ENCODE measurements around the gene USP49. TPM values are rescaled to one million over a fixed set of nuclear protein-coding genes. Genes with fewer than 3 reads are reported as not detected.
A peak's percentile ranks its signal among the peaks of the same experiment; 100 is the strongest.

Gene USP49
- total RNA-seq, 4 donors from 2014 or later = 2.3 to 3.8 (median 3.1) TPM

DNA sequence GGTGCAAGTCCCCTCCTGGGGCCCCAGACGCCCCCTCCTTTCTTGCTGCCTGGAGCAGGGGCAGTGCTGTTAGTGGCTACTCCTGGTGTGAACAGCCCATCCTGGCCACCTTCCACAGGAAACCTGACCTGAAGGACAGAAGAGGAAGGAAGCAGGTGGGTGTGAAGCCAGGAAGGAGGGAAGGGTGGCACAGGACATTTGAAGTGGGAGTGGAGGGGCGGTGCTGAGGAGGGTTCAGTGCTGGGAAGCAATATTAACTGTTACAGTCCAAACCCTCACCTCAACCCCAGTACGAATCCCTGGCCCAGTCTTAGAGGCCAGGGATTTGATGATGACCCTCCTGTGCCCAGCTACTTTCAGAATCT is 113.8 kb downstream of the USP49 start:
- peak; percentile 2 for ATAC-seq (ENCODE audit: low FRiP score)
- TF ChIP-seq, protein P1, sequence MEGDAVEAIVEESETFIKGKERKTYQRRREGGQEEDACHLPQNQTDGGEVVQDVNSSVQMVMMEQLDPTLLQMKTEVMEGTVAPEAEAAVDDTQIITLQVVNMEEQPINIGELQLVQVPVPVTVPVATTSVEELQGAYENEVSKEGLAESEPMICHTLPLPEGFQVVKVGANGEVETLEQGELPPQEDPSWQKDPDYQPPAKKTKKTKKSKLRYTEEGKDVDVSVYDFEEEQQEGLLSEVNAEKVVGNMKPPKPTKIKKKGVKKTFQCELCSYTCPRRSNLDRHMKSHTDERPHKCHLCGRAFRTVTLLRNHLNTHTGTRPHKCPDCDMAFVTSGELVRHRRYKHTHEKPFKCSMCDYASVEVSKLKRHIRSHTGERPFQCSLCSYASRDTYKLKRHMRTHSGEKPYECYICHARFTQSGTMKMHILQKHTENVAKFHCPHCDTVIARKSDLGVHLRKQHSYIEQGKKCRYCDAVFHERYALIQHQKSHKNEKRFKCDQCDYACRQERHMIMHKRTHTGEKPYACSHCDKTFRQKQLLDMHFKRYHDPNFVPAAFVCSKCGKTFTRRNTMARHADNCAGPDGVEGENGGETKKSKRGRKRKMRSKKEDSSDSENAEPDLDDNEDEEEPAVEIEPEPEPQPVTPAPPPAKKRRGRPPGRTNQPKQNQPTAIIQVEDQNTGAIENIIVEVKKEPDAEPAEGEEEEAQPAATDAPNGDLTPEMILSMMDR (IDR thresholded peaks at IDR 0.05) = no peak
- DNase-seq (ENCODE audit: low spot score) = no peak

DNA sequence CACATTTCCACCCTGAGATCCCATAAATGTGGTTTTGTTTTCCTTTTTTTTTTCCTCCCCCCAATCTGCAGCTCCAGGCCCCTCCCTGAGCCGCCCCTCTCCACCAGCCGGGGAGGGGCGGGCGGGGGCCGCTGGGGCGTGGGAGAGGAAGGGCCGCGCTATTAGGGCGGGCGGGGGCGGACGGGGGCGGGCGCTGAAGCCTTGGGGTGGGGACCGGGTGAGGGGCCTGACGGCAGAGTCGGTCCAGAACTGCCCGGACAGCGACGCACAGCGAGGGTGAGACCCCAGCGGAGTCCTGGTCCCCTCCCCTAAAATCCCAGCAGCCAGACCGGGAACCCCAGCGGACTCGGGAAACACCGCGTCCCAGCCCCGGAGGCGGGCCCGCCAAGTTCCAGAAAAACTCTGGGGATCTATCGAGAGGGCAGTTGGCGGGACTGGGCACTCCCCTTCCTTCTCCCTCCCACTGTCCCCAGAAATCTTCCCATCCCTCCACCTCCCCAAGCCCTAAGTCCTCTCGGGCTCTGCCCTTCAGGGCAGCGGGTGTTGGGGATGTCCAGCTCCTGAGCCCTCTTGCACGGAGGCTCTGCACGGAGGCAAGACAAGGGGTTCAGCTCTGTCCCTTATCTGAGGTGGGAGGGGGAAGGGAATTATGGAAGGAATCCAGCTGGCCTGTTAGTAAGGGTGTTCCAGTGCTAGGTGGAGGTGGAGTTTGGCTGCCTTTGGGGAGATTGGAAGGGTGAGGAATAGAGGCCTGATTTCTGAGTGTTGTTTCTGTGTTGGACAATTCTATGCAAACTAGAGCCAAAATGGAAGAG is 114.4 kb downstream of the USP49 start, which contains the start of gene PRICKLE4:
TSS of gene PRICKLE4 (plus strand) at position 232 of the 815 bp plus-strand sequence. CDS start 2,692 bp downstream, outside the sequence.
- TF ChIP-seq, protein P1 (IDR thresholded peaks at IDR 0.05) = no peak
- DNase-seq (ENCODE audit: low spot score) (no peak), ATAC-seq (ENCODE audit: low FRiP score) (peak; percentile 43)

DNA sequence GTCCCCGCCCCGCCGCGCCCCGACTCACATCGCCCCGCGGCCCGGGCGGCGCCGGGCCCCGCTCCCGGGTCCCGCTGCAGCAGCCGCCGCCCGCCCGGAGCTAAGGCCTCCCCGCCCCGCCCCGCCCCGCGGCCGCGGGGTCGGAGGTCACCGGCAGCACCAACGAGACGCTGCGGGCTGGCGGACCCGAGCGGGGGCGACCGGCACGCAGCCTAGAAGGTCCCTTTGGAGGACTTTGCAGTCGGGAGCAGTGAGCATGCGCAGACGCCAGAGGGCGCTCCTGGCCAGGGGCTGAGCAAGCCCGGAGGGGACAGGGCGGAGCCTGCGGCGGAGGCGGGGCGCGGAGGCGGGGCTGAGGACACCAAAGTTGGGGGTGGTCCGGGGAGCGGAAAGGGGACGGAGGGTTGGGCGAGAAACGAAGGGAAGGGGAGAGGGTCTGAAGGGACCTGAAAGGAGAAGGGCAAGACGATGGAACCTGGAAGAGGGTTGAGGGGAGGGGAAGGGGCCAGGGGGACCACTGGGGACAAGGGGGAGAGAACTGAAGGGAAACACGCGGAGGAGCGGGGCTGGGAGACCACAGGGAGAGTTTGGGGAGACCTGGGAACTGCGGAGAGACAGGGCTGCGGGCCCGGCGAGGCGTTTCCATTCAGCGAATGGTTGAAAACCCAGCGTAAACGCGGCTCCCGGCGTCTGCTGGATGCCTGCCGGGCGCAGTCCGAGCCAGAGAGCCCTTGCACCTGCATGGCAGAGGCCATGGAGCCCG is 115.2 kb downstream of the USP49 start, which contains the start of gene FRS3:
TSS of gene FRS3 (minus strand) at position 113 of the 763 bp plus-strand sequence. CDS start 2,913 bp downstream, outside the sequence.
- TF ChIP-seq, protein P1 (IDR thresholded peaks at IDR 0.05) = peak in 1 of 3 donors; percentile 86
- DNase-seq (ENCODE audit: low spot score) (peak; percentile 96), ATAC-seq (ENCODE audit: low FRiP score) (peak; percentile 96)

DNA sequence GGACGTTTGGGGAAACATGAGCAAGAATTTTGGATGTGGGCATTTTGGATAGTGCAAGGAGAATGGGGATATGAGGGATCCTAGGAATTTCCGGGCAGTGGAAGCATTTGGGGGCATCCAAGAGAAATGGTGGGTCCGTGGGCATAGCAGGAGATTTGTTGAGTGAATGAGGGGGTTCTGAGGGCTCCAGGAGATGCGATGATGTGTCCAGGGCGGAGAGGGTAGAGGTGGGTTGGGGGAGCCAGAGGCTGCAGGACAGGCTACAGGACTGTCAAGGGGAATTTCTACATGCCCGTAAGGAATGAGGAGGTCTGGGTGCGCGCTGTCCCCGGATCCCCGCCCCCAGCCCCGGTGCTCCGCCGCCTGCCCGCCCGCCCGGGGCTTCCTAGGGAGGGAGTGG is 115.8 kb downstream of the USP49 start:
- ATAC-seq (ENCODE audit: low FRiP score) = no peak
- TF ChIP-seq, protein P1 (IDR thresholded peaks at IDR 0.05) = no peak
- no peak for DNase-seq (ENCODE audit: low spot score)

DNA sequence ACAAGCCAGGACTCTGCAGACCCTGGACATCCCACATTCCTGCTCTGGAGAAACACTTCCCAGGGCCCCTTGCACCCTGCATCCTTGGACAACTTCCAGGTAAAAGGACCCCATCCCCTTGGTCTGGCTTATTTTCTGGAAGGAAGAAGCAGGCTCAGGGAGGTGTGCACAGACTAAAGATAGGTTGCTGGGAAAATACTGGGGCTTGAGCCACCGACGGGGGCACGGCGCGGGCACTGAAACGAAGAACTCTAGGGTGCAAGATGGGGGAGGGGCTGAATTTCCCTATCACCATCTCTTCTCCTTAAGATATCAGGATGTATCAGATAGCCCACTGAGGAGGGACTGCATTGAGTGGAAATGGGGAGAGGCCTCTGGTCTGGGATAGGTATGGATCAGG is 116.3 kb downstream of the USP49 start:
- TF ChIP-seq, protein P1 (IDR thresholded peaks at IDR 0.05) = no peak
- no peak for DNase-seq (ENCODE audit: low spot score)
- ATAC-seq (ENCODE audit: low FRiP score) = no peak

DNA sequence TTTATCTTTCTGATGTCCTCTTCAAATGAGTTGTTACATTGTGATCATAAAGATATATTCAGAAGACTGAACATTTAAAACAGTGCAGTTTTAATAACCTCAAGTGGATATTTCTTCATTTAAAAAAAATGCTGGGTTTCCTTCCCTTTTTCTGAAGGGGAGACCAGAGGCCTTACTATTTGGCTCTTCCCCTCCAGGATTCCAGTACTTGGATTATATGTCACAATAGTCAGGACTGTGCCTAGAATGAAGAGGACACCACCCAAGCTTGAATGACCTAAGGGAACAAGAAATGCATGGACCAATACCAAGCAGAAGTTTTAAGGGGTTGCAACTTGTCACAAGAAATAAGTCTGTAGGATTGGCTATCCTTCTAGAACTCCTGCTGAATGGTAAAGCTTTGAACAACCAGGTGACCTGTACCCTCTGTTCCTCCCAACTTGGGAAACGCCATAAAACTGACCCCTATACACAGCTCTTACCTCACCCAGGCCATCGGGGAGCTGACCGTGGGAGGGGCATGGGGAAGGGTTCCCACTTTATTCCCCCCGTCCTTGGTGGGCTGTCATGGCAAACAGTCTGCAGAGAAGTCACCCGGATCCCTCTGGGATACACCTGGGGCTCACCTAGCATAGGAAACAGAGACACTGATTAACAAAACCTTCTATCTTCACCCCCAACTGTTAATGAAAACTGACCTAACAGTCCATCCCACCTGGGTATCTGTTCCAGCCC is 117.5 kb downstream of the USP49 start:
- DNase-seq (ENCODE audit: low spot score) (no peak), ATAC-seq (ENCODE audit: low FRiP score) (no peak)
- TF ChIP-seq, protein P1 (IDR thresholded peaks at IDR 0.05) = no peak
